ENCODE measurements around the gene LPAR2. TPM values are rescaled to one million over a fixed set of nuclear protein-coding genes. Genes with fewer than 3 reads are reported as not detected.
A peak's percentile ranks its signal among the peaks of the same experiment; 100 is the strongest.
"Not testable (repeated sequence)": the region's sequence is repeated elsewhere in the genome, so short reads cannot be mapped to it uniquely, and the experiment has no call there.

Gene LPAR2
- 25.8 and 27.4 TPM in 2 replicates for total RNA-seq

DNA sequence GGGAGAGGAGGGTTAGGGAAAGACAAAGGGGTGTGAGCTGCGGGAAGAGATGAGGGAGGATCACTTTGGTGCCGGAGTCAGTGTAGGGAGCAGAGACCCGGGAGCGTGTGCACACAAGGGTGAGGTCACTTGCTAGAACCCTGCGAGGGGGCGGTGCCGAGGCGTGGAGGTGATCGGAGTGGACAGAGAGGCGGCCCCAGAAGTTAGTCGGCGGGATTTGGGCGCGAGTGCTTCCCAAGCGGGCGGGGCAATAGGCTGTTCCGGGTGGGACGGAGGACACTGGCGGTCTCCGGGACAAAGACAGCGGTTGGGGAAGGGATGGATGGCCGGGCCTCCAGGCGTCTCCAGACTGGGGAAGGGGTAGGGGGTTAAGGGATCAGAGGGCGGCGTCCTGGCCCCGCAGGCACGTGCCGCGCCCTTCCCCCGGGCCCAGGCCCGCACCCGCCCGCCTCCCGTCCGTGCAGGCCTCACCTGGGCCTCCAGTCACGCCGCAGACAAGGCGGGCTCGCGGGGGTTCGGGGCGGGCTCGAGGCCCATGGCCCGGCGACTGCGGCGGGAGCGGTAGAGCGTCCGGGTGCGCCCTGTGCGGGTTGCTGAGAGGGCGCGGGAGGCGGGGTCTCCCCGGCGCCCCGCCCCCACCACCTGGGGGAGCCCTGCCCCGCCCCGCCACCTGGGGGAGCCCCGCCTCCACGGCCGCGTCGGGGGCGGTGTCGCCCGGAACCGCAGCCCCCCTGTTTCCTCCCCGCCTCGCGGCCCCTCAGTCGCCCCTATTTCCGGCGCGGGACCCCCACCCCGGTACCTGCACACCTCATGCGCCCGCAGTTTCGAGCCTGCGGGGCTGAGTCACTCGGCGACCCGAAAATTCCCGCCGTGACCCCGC is at the start of gene LPAR2:
Gene LPAR2 (minus strand): TSS at position 600 of the 880 bp plus-strand sequence. CDS start 945 bp downstream, outside the sequence.
- no peaks in the 10 kb centered on the region for H3K9me3 Mint-ChIP-seq
- peaks cover 28% of the 10 kb centered on the region for H3K36me3 Mint-ChIP-seq (ENCODE audit: low read depth)

DNA sequence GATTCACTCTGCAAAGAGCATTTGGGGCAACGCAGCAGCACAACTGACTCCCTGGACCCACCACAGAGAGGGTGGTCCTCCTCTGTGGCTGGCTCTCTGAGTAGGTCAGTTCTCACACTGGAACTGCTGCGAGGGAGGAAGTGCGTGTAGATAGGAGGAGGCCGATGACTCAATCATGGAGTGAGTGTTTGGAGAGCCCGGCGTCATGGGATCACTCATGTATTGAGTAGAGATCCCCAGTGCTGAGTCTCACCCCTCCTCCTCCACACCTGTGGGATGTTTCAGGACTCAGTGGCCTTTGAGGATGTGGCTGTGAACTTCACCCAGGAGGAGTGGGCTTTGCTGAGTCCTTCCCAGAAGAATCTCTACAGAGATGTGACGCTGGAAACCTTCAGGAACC is 49.6 kb upstream of the LPAR2 start:
- H3K9me3 Mint-ChIP-seq: peaks cover 60% of the 10 kb centered on the region
- H3K27me3 Mint-ChIP-seq (ENCODE audit: insufficient read depth): no peaks in the 10 kb centered on the region
- intact Hi-C loops (cut with micrococcal nuclease): no loop called here
- no peak overlapping the region for H3K4me3 Mint-ChIP-seq
- no peaks in the 10 kb centered on the region for H3K4me1 Mint-ChIP-seq (ENCODE audit: low read depth)
- H3K36me3 Mint-ChIP-seq (ENCODE audit: low read depth): peaks cover 80% of the 10 kb centered on the region
- no peak for DNase-seq (ENCODE audit: low spot score)
- H3K27ac Mint-ChIP-seq: no peak overlapping the region

More for the DNA sequence above, at the start of gene LPAR2:
- peak within 1 kb of the TSS; percentile 96 for H3K27ac Mint-ChIP-seq
- H3K4me3 Mint-ChIP-seq: peak within 1 kb of the TSS; percentile 87
- peaks cover 20% of the 10 kb centered on the region for H3K4me1 Mint-ChIP-seq (ENCODE audit: low read depth)
- intact Hi-C loops (cut with micrococcal nuclease): loop anchor here (1.0 kb wide), 2 partner anchors 10 to 14 kb away; partner anchors contain the start of gene PBX4
- H3K27me3 Mint-ChIP-seq (ENCODE audit: insufficient read depth): no peaks in the 10 kb centered on the region
- peak; percentile 57 for DNase-seq (ENCODE audit: low spot score)

DNA sequence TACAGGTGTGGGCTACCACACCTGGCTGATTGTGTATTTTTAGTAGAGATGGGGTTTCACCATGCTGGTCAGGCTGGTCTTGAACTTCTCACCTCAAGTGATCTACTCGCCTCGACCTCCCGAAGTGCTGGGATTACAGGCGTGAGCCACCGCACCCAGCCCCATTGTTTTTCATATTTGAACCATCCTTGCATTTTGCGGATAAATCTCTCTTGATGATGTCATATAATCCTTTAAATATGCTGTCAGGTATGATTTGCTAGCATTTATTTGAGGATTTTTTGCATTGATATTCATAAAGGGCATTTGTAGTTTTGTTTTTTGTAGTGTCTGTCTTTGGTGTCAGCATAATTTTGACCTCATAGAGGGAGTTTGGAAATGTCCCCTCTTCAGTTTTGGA is 46.3 kb upstream of the LPAR2 start:
- H3K4me1 Mint-ChIP-seq (ENCODE audit: low read depth): peaks cover 12% of the 10 kb centered on the region
- H3K27me3 Mint-ChIP-seq (ENCODE audit: insufficient read depth): no peaks in the 10 kb centered on the region
- H3K36me3 Mint-ChIP-seq (ENCODE audit: low read depth): peaks cover 73% of the 10 kb centered on the region
- no peak overlapping the region for H3K4me3 Mint-ChIP-seq
- no peak for DNase-seq (ENCODE audit: low spot score)
- intact Hi-C loops (cut with micrococcal nuclease): no loop called here
- H3K27ac Mint-ChIP-seq: no peak overlapping the region
- peaks cover 51% of the 10 kb centered on the region for H3K9me3 Mint-ChIP-seq

DNA sequence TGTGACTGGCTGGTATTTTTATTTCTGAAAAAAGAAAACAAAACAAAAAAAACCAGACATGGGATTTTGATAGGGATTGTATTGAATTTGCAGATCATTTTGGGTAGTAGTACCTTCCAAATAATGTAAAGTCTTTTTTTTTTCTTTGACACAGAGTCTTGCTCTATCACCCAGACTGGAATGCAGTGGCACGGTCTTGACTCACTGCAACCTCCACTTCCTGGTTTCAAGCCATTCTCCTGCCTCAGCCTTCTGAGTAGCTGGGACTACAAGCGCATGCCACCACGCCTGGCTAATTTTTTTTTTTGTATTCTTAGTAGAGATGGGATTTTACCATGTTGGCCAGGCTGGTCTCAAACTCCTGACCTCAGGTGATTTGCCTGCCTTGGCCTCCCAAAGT is 44.8 kb upstream of the LPAR2 start:
- Mint-ChIP-seq H3K4me3 (no peak overlapping the region), H3K4me1 (ENCODE audit: low read depth) (peaks cover 20% of the 10 kb centered on the region), H3K27ac (no peak overlapping the region), H3K9me3 (peaks cover 40% of the 10 kb centered on the region), H3K36me3 (ENCODE audit: low read depth) (peaks cover 67% of the 10 kb centered on the region), H3K27me3 (ENCODE audit: insufficient read depth) (no peaks in the 10 kb centered on the region)
- intact Hi-C loops (cut with micrococcal nuclease): no loop called here
- DNase-seq (ENCODE audit: low spot score): no peak

DNA sequence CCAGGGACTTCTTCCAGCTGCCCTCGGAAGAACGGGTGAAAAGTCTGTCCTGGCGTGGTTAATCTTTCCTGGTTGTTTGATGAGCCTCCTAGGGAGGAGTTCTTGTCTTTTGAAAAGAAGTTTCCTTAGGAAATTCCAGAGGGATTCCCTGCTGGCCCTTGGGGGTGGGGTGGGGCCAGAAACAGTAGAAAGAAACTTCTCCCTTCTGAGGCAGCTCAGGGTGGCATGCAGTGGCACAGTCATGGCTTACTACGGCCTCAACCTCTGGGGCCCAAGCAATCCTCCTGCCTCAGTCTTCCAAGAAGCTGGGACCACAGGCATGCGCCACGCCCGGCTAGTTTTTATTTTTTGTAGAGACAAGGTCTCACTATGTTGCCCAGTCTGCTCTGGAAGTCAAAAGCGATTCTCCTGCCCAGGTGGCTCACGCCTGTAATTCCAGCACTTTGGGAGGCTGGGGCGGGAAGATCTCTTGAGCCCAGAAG is 42.1 kb upstream of the LPAR2 start:
- H3K4me1 Mint-ChIP-seq (ENCODE audit: low read depth): peaks cover 20% of the 10 kb centered on the region
- H3K9me3 Mint-ChIP-seq: peaks cover 17% of the 10 kb centered on the region
- H3K27me3 Mint-ChIP-seq (ENCODE audit: insufficient read depth): no peaks in the 10 kb centered on the region
- no peak for DNase-seq (ENCODE audit: low spot score)
- intact Hi-C loops (cut with micrococcal nuclease): no loop called here
- H3K4me3 Mint-ChIP-seq: peak overlapping the region; percentile 93
- peaks cover 40% of the 10 kb centered on the region for H3K36me3 Mint-ChIP-seq (ENCODE audit: low read depth)
- peak overlapping the region; percentile 83 for H3K27ac Mint-ChIP-seq

DNA sequence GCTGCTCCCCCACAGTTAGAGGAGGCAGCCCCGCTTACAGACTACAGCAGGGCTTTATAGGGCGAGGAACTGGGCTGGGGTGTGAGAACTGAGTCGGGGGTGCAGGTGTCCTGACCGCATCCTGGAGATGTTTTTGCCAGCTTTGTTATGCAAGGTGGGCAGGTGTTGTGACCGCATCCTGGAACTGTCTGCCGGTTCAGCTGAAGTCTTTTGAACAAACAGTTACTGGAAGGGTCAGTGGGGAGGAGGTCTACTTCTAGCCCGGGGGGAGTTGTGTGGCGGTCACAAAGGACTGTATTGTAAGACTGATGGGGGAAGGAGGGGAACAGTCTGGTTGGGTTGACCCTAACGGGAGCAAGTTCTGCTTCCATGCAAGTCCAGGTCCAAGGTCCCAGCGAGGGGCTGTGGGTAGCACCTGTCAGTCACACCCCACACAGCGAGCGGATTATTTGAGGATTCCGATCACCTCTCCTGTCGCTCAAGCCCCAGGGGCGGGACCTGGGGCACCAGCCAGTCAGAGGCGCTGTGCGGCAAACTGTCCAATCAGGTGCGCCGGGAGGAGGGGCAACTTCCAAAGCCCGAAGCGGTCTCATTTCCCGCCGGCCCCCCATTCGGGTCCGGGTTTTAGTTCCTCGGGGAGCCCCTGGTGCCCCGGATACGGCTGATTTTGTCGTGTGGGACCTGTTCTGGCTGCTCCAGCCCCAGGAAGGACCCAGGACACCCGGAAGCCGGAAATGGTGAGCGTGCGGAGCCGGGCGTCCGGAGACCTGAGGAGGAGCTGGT is 40.4 kb upstream of the LPAR2 start, which contains the start of gene ZNF101:
Gene ZNF101 (plus strand): TSS at position 610 of the 783 bp plus-strand sequence. CDS start 125 bp downstream, at position 735.
- peaks cover 20% of the 10 kb centered on the region for H3K4me1 Mint-ChIP-seq (ENCODE audit: low read depth)
- peak; percentile 92 for DNase-seq (ENCODE audit: low spot score)
- peaks cover 9% of the 10 kb centered on the region for H3K9me3 Mint-ChIP-seq
- H3K36me3 Mint-ChIP-seq (ENCODE audit: low read depth): peaks cover 28% of the 10 kb centered on the region
- intact Hi-C loops (cut with micrococcal nuclease): loop anchor here (1.0 to 10.0 kb wide), 9 partner anchors 65 to 1354 kb away; partner anchors contain the start of genes BORCS8, RFXANK, ZNF14 and ZNF253
- H3K4me3 Mint-ChIP-seq: peak within 1 kb of the TSS; percentile 93
- peak within 1 kb of the TSS; percentile 99 for H3K27ac Mint-ChIP-seq
- no peaks in the 10 kb centered on the region for H3K27me3 Mint-ChIP-seq (ENCODE audit: insufficient read depth)

DNA sequence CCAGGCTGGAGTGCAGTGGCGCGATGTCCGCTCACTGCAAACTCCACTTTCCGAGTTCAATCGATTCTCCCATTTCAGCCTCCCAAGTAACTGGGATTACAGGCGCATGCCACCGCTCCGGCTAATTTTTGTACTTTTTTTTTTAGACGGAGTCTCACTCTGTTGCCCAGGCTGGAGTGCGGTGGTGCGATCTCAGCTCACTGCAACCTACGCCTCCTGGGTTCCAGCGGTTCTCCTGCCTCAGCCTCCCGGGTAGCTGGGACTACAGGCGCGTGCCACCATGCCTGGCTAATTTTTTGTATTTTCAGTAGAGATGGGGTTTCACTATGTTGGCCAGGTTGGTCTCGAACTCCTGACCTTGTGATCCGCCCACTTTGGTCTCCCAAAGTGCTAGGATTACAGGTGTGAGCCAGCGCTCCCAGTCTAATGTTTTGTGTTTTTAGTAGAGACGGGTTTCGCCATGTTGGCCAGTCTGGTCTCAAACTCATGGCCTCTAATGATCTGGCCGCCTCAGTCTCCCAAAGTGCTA is 37.5 kb upstream of the LPAR2 start:
- H3K9me3 Mint-ChIP-seq; H3K4me3 Mint-ChIP-seq; H3K27me3 Mint-ChIP-seq (ENCODE audit: insufficient read depth); DNase-seq (ENCODE audit: low spot score): not testable (repeated sequence)
- intact Hi-C loops (cut with micrococcal nuclease): loop anchor here (5.0 to 10.0 kb wide), 3 partner anchors 473 to 1357 kb away; partner anchors contain the start of genes BORCS8, RFXANK, ZNF430 and ZNF486
- H3K4me1 Mint-ChIP-seq (ENCODE audit: low read depth): peaks cover 38% of the 10 kb centered on the region
- peaks cover 30% of the 10 kb centered on the region for H3K36me3 Mint-ChIP-seq (ENCODE audit: low read depth)
- H3K27ac Mint-ChIP-seq: peak overlapping the region; percentile 40

DNA sequence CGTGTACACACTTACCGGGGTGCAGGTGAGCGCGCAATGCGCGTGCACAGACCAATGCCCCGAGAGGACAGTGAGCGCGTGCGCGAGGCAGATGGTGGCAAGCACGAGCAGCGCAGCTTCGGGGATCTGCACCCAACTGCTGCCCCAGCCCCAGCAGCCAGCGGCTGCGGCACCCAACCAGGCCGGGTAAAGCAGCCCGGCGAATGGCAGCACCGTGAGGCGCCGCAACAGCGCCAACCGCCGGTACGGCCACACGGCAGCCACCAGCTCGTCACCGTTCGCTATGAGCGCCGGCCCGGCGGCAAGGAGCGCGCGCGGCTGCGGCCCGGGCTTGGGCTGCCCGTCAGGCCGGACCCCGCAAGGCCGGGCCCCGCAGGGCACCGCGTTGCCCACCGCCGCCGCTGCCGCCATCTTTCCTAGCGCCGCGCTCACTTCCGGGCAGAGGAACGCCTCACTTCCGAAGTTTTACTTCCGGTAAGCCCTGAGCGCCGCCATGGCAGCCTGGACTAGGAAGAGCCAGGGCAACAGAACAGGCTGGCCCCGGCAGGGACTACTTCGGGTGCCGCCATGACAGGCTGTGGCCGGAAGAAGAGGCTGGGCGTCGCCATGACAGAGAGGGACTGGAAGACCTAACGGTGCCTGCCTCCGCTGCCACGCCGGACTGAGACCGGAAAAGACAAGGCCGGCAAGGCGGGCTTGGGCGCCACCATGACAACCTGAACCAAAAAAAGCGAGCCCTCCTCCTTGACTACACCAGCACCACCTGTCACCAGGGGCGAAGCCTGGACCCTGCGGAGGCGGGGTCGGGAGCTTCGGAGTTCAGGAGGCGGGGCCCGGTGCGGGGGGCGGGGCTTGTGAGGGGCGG is 35.5 kb upstream of the LPAR2 start, which contains the start of gene ATP13A1:
Gene ATP13A1 (minus strand): TSS at position 421 of the 865 bp plus-strand sequence. CDS start 10 bp downstream, at position 411.
- Mint-ChIP-seq H3K27ac (peak within 1 kb of the TSS; percentile 98), H3K9me3 (no peaks in the 10 kb centered on the region), H3K36me3 (ENCODE audit: low read depth) (peaks cover 28% of the 10 kb centered on the region), H3K4me1 (ENCODE audit: low read depth) (peaks cover 28% of the 10 kb centered on the region), H3K4me3 (peak within 1 kb of the TSS; percentile 91), H3K27me3 (ENCODE audit: insufficient read depth) (no peaks in the 10 kb centered on the region)
- intact Hi-C loops (cut with micrococcal nuclease): loop anchor here (1.0 to 10.0 kb wide), 9 partner anchors 20 to 1113 kb away; partner anchors contain the start of genes GATAD2A, GMIP, PBX4 and ZNF486
- DNase-seq (ENCODE audit: low spot score): peak; percentile 93

DNA sequence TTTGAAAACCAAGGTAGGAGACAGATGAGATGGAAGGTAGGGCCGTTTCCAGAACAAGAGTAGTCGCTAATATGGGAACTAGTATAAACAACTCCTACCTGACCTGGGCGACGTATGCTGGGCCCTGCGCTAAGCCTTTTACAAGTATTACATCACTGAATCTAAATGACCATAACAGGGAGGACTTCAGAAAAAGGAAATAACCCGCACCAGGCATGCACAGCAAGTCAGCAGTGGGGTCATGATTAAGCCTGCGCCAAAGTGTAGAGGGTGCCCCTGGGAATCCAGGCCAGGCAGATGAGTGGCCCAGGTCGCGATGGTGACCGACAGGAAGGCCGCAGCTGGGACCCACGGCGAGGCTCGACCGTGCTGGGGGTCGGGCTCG is 34.8 kb upstream of the LPAR2 start:
- H3K9me3 Mint-ChIP-seq: no peaks in the 10 kb centered on the region
- H3K27me3 Mint-ChIP-seq (ENCODE audit: insufficient read depth): no peaks in the 10 kb centered on the region
- H3K27ac Mint-ChIP-seq: peak overlapping the region; percentile 95
- peaks cover 22% of the 10 kb centered on the region for H3K4me1 Mint-ChIP-seq (ENCODE audit: low read depth)
- intact Hi-C loops (cut with micrococcal nuclease): loop anchor here (1.0 to 10.0 kb wide), 9 partner anchors 20 to 1113 kb away; partner anchors contain the start of genes GATAD2A, GMIP, PBX4 and ZNF486
- no peak for DNase-seq (ENCODE audit: low spot score)
- H3K4me3 Mint-ChIP-seq: peak overlapping the region; percentile 91
- peaks cover 31% of the 10 kb centered on the region for H3K36me3 Mint-ChIP-seq (ENCODE audit: low read depth)

DNA sequence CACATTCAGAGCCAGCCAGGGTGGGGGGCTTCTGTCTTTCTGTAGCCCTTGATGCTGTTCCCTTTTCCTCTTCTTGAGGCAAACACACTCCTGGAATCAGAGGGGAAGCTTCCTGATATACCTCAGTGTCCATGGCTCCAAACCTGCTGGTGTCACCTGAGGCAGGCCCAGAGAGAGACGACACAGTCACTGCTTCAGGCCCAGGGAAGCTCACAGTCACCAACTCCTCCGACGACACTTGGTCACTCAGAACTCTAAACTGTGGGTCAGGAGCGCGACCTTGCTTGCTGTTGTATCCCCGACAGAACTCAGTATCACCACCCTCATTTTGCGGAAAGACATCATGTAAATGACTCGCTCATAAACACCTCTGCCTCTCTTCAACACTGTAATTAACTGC is 34.3 kb upstream of the LPAR2 start:
- intact Hi-C loops (cut with micrococcal nuclease): loop anchor here (2.0 to 10.0 kb wide), 2 partner anchors 72 to 502 kb away; partner anchors contain the start of gene ZNF486
- Mint-ChIP-seq H3K4me1 (ENCODE audit: low read depth) (peaks cover 21% of the 10 kb centered on the region), H3K9me3 (no peaks in the 10 kb centered on the region), H3K4me3 (peak overlapping the region; percentile 91), H3K27me3 (ENCODE audit: insufficient read depth) (no peaks in the 10 kb centered on the region), H3K27ac (peak overlapping the region; percentile 95), H3K36me3 (ENCODE audit: low read depth) (peaks cover 33% of the 10 kb centered on the region)
- DNase-seq (ENCODE audit: low spot score): no peak

DNA sequence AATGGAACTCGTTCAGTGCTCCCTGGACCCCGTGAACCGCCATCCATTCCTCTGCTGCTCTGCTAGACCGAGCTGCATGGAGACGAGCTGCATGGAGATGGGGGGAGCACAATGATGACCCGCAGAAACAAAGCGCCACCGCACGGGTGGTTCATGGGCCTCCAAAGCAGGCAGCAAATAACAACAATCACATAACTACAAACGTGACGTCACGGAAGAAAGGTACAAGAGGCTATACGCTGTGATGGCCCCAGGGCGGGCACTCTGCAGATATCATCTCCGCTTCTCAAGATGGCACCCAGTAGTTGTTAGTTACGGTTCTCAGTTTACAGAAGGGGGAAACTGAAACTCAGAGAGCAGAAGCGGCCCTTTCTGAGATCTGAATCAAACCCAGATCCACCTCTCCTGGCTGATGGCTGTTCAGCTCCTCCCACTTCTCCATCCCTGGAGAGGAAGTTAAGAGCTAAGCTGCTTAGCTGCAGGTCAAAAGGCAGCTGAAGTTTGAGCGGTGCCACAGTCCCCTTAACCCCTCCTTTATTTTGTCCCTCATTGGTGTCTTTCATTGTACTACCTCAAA is 33.7 kb upstream of the LPAR2 start:
- Mint-ChIP-seq H3K27me3 (ENCODE audit: insufficient read depth) (no peaks in the 10 kb centered on the region), H3K27ac (peak overlapping the region; percentile 95), H3K4me1 (ENCODE audit: low read depth) (peaks cover 21% of the 10 kb centered on the region), H3K4me3 (peak overlapping the region; percentile 91), H3K9me3 (no peaks in the 10 kb centered on the region), H3K36me3 (ENCODE audit: low read depth) (peaks cover 36% of the 10 kb centered on the region)
- DNase-seq (ENCODE audit: low spot score): peak; percentile 38
- intact Hi-C loops (cut with micrococcal nuclease): loop anchor here (2.0 to 10.0 kb wide), 2 partner anchors 71 to 503 kb away; partner anchors contain the start of gene ZNF486
